SU-DHL-6 (cell line): ENCODE data around the gene SRRM1.

Source experiments
- H2AFZ ChIP-seq: fragments of 200-600 bp; sonication (generic); 2 replicates; pipeline ENCODE4 v1.6.1; 2014; ENCODE audit warnings: low read depth, mild to moderate bottlenecking, moderate library complexity, mixed read lengths, antibody characterized with exemption, low read length; ENCODE audit not compliant: severe bottlenecking
- H3F3A ChIP-seq: fragments of 200-600 bp; shearing (Covaris generic); 2 replicates; pipeline ENCODE4 v1.6.0; 2016; ENCODE audit warnings: antibody characterized with exemption, mild to moderate bottlenecking; ENCODE audit not compliant: insufficient read depth
- H3K27ac ChIP-seq: fragments of 200-600 bp; sonication (generic); 2 replicates; pipeline ENCODE4 v1.5.1; 2016; ENCODE audit warnings: low read depth, mild to moderate bottlenecking, low read length, moderate library complexity, mixed read lengths
- H3K27me3 ChIP-seq: fragments of 200-600 bp; sonication (generic), shearing (Covaris generic); 2 replicates; pipeline ENCODE4 v1.6.0; 2014; ENCODE audit warnings: mild to moderate bottlenecking, low read length
- H3K36me3 ChIP-seq: fragments of 200-600 bp; sonication (generic); 2 replicates; pipeline ENCODE4 v1.6.1; 2014; ENCODE audit warnings: mild to moderate bottlenecking, low read length, mixed read lengths
- H3K4me2 ChIP-seq: fragments of 300-600, 200-600 bp; shearing (Covaris generic), sonication (generic); 2 replicates; pipeline ENCODE4 v1.6.0; 2014; ENCODE audit warnings: low read length, low read depth, mild to moderate bottlenecking; ENCODE audit not compliant: poor library complexity, severe bottlenecking
- H3K4me3 ChIP-seq: fragments of 200-600 bp; sonication (generic); 2 replicates; pipeline ENCODE4 v1.5.1; 2014; ENCODE audit warnings: antibody characterized with exemption, low read length, mild to moderate bottlenecking, mixed read lengths; ENCODE audit not compliant: insufficient read depth, poor library complexity, severe bottlenecking
- H3K79me2 ChIP-seq: fragments of 200-600 bp; sonication (generic); 2 replicates; pipeline ENCODE4 v1.6.1; 2014; ENCODE audit warnings: mild to moderate bottlenecking, low read length, moderate library complexity; ENCODE audit not compliant: insufficient read depth
- H3K9ac ChIP-seq: fragments of 200-600 bp; sonication (generic); 2 replicates; pipeline ENCODE4 v1.7.0; 2014; ENCODE audit warnings: mild to moderate bottlenecking, low read length
- H3K9me2 ChIP-seq: fragments of 200-600 bp; sonication (generic); replicated peaks from 2 replicates; pipeline ENCODE4 v1.6.1; 2014; ENCODE audit warnings: low read length; ENCODE audit not compliant: insufficient read depth
- H3K9me3 ChIP-seq: fragments of 200-600 bp; sonication (generic); 2 replicates; pipeline ENCODE4 v1.6.1; 2014; ENCODE audit warnings: low read length, mixed read lengths; ENCODE audit not compliant: insufficient read depth
- H4K20me1 ChIP-seq: fragments of 200-600 bp; sonication (generic); 2 replicates; pipeline ENCODE4 v1.6.1; 2014; ENCODE audit warnings: low read depth, mild to moderate bottlenecking, antibody characterized with exemption, low read length, moderate library complexity, mixed read lengths
- CTCF ChIP-seq: fragments of 200-600 bp; sonication (generic); IDR thresholded peaks from one replicate; pipeline ENCODE4 v1.5.1; 2017; ENCODE audit warnings: antibody characterized with exemption, mild to moderate bottlenecking, low read length, moderate library complexity; ENCODE audit not compliant: insufficient read depth, poor library complexity, severe bottlenecking
- EZH2phosphoT487 ChIP-seq: fragments of 200-600 bp; sonication (generic), shearing (Covaris generic); conservative IDR thresholded peaks from 2 replicates; pipeline ENCODE4 v1.6.1; 2018; ENCODE audit warnings: mild to moderate bottlenecking, antibody characterized with exemption, low read length, moderate library complexity, mixed read lengths

SRRM1 gene

GRCh38 chr1:24620678-24621077, 22.4 kb upstream of the SRRM1 start:
- no peaks in the 10 kb centered on the region for H4K20me1 ChIP-seq
- no peaks in the 10 kb centered on the region for H3K36me3 ChIP-seq
- no peaks in the 10 kb centered on the region for H3K79me2 ChIP-seq
- no peak overlapping the region for H3K9ac ChIP-seq
- no peaks in the 10 kb centered on the region for H3F3A ChIP-seq
- no peak overlapping the region for H3K4me3 ChIP-seq
- H3K27me3 ChIP-seq = no peaks in the 10 kb centered on the region
- no peaks in the 10 kb centered on the region for H3K9me3 ChIP-seq
- H3K4me2 ChIP-seq = no peak overlapping the region
- no peak overlapping the region for H2AFZ ChIP-seq
- TF ChIP-seq CTCF (no peak), EZH2phosphoT487 (no peak)
- H3K27ac ChIP-seq = no peak overlapping the region
- H3K9me2 ChIP-seq = no peaks in the 10 kb centered on the region

DNA sequence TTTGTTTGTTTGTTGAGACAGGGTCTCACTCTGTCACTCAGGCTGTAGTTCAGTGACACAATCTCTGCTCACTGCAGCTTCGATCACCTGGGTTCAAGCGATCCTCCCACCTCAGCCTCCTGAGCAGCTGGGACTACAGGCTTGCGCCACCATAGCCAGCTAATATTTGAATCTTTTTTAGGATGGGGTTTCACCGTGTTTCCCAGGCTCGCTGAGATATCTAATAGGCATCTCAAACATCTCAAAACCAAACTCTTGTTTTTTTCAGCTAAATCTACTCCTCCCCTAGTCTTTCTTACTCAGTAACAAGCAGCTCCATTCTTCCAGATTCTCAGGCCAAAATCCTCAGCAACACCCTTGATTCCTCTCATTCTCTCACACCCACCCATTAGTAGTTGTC, 22.0 kb upstream of the SRRM1 start:
- Histone ChIP-seq H3K36me3 (no peaks in the 10 kb centered on the region), H3F3A (no peaks in the 10 kb centered on the region), H3K9me3 (no peaks in the 10 kb centered on the region), H3K27me3 (no peaks in the 10 kb centered on the region), H3K4me2 (no peak overlapping the region), H2AFZ (no peak overlapping the region), H3K9ac (no peak overlapping the region), H3K9me2 (no peaks in the 10 kb centered on the region), H4K20me1 (no peaks in the 10 kb centered on the region), H3K27ac (no peak overlapping the region), H3K79me2 (no peaks in the 10 kb centered on the region), H3K4me3 (no peak overlapping the region)
- TF ChIP-seq CTCF (no peak), EZH2phosphoT487 (no peak)

- H3K79me2 ChIP-seq = no peaks in the 10 kb centered on the region
- H2AFZ ChIP-seq = no peak overlapping the region
- H3K36me3 ChIP-seq = no peaks in the 10 kb centered on the region
- no peaks in the 10 kb centered on the region for H3K27me3 ChIP-seq
- no peak overlapping the region for H3K27ac ChIP-seq
- no peaks in the 10 kb centered on the region for H3K9me3 ChIP-seq
- H3K4me2 ChIP-seq = no peak overlapping the region
- H3K9me2 ChIP-seq = no peaks in the 10 kb centered on the region
- no peaks in the 10 kb centered on the region for H3F3A ChIP-seq
- no peak overlapping the region for H3K4me3 ChIP-seq
- no peak overlapping the region for H3K9ac ChIP-seq
- TF ChIP-seq CTCF = no peak
- TF ChIP-seq EZH2phosphoT487 = no peak
- no peaks in the 10 kb centered on the region for H4K20me1 ChIP-seq
Observed at GRCh38 chr1:24622218-24622617, 20.9 kb upstream of the SRRM1 start.

DNA sequence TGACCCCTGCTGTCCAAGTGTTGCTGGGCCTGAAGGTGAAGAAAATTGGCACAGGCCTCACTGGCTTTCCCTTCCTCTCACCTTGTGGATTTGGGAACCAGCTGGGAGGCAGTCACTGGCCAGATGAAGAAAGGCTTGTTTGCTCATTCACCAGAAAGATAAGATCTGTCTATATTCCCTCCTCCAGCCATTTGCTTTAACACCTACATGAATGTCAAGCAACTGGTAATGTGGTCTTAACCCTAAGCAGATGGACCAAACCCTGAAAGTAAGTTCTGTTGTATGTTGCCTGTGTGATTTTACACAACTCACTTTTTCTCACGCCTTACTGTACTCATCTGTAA, 10.3 kb upstream of the SRRM1 start:
- TF ChIP-seq CTCF (no peak), EZH2phosphoT487 (no peak)
- Histone ChIP-seq H3K36me3 (no peaks in the 10 kb centered on the region), H3K9me2 (no peaks in the 10 kb centered on the region), H3K9ac (no peak overlapping the region), H4K20me1 (no peaks in the 10 kb centered on the region), H3K27ac (no peak overlapping the region), H3K4me3 (no peak overlapping the region), H2AFZ (no peak overlapping the region), H3F3A (no peaks in the 10 kb centered on the region), H3K27me3 (no peaks in the 10 kb centered on the region), H3K79me2 (no peaks in the 10 kb centered on the region), H3K4me2 (no peak overlapping the region), H3K9me3 (no peaks in the 10 kb centered on the region)
